Heart left ventricle (tissue), 16 donors: ENCODE data around the gene ZNF516. TPM values are rescaled to one million over a fixed set of nuclear protein-coding genes. Genes with fewer than 3 reads are reported as not detected.
A peak's percentile ranks its signal among the peaks of the same experiment; 100 is the strongest.
"Not testable (repeated sequence)": the region's sequence is repeated elsewhere in the genome, so short reads cannot be mapped to it uniquely, and the experiment has no call there.

Experiments
- ATAC-seq, 4 donors: fragments of 200-7000 bp; cut with Tn5 transposase; one replicate each; pipeline ENCODE4 v1.9.1; 2020 to 2022; ENCODE audit warnings: moderate library complexity in 4 of 4, mild to moderate bottlenecking in 3 of 4, moderate number of reproducible peaks in 1 of 4
- DNase-seq, 5 donors: peaks; one replicate each; pipeline ENCODE4 v3.0.0-alpha.2; 2020
- H3K27ac ChIP-seq, 12 donors: fragments of 200-600 bp; sonication (generic) in 4 of 12; one replicate each; pipeline versions ENCODE4 v1.5.0 to v1.8.0; 2016 to 2022; ENCODE audit warnings: mild to moderate bottlenecking in 2 of 12
- H3K27me3 ChIP-seq, 9 donors: fragments of 200-600 bp; sonication (generic) in 2 of 9; one replicate each; pipeline versions ENCODE4 v1.5.1 to v1.8.0; 2016 to 2022; ENCODE audit warnings: mild to moderate bottlenecking in 3 of 9
- H3K36me3 ChIP-seq, 9 donors: fragments of 200-600 bp; sonication (generic) in 2 of 9; one replicate each; pipeline versions ENCODE4 v1.5.0 to v1.8.0; 2018 to 2022; ENCODE audit warnings: mild to moderate bottlenecking in 2 of 9
- H3K4me1 ChIP-seq, 12 donors: fragments of 200-600 bp; sonication (generic) in 4 of 12; one replicate each; pipeline versions ENCODE4 v1.5.0 to v1.8.0; 2016 to 2022; ENCODE audit warnings: mild to moderate bottlenecking in 3 of 12
- H3K4me3 ChIP-seq, 12 donors: fragments of 200-600 bp; sonication (generic) in 4 of 12; one replicate each; pipeline versions ENCODE4 v1.5.0 to v1.8.0; 2017 to 2022; ENCODE audit warnings: mild to moderate bottlenecking in 9 of 12, moderate library complexity in 4 of 12
- H3K9me3 ChIP-seq, 12 donors: fragments of 200-600 bp; sonication (generic) in 4 of 12; one replicate each; pipeline versions ENCODE4 v1.5.0 to v1.8.0; 2016 to 2022; ENCODE audit warnings: mild to moderate bottlenecking in 1 of 12
- CTCF ChIP-seq, 12 donors: fragments of 200-600 bp; sonication (generic) in 4 of 12; IDR thresholded peaks; one replicate each; pipeline versions ENCODE4 v1.5.0 to v1.8.0; 2018 to 2022; ENCODE audit warnings: antibody characterized with exemption in 12 of 12, mild to moderate bottlenecking in 5 of 12
- POLR2A ChIP-seq, 2 donors: fragments of 450-650 bp; IDR thresholded peaks; one replicate each; pipeline ENCODE4 v1.6.1; 2017; ENCODE audit warnings: antibody characterized with exemption in 2 of 2, mild to moderate bottlenecking in 2 of 2, moderate library complexity in 2 of 2
- WGBS, 4 donors: extraction: QIAGEN DNeasy Blood & Tissue Kit in 2 of 4; methylation state at CpG; one replicate each; pipeline versions ENCODE4 v1.1.5 to v1.1.7; 2013 to 2018; 5-methylcytosine and 5-hydroxymethylcytosine counted together
- intact Hi-C, 10 donors: fragments of 100-400 bp; cut with DNase I; formaldehyde crosslinking; loops; one replicate each; pipeline versions ENCODE4 v1.11.1 to v1.14.2; 2022
- long read RNA-seq, 3 donors: library from polyadenylated mRNA; unstranded; transcript quantifications; one replicate each; pipeline ENCODE4 v2.0.0, GENCODE V29; 2020 to 2021
- polyA plus RNA-seq, 2 donors: library from polyadenylated mRNA; stranded (reverse); fragments of 200-250 nt; gene quantifications; one replicate each; pipeline ENCODE4 v1.2.3, GENCODE V29; 2013
- total RNA-seq, 9 donors: library from RNA; depleted of rRNA in 2 of 9; stranded (reverse); fragments of >200 nt in 2 of 9; fragmentation: NEBNext Ultra II Directional in 3 of 9; extraction: Animal tissue kit (Norgen Biotek cat#: 25700) in 3 of 9; gene quantifications; one replicate each; pipeline versions ENCODE4 v1.1.0 to v1.2.4, GENCODE V29; 2016 to 2023
- donor health status: ischemic (EF 13 %, LVEDD 7.1; RV severe dilation, severe dysfunction).
- donor health status: healthy with polysubstance abuse.
- donor health status: DM: no; HTN: yes; CAD: no.
- donor health status: DM: no; HTN: no; CAD: no.
- donor health status: ischemic (EF 25% LVEDD 6.9; RV normal size, moderate dysfunction).
- donor health status: ischemic (EF 25% LVEDD 5.7; RV mildly dilated, moderate dysfunction).
- donor health status: healthy.
- donor health status: DM: yes; HTN: yes; CAD: no.
- donor health status: ischemic (EF 35%, LVEDD 5.7; RV mildly dilated, moderate dysfunction).
- donor health status: nonischemic (EF 11% LVEDD 7.7; RV severe dilation, severe dysfunction).
- donor health status: DM: yes; HTN: yes; CAD: no.
- donor health status: PGD.
- donor health status: ischemic (EF 29% LVEDD 5.4; RV normal size, mild dysfunction).
- donor health status: nonischemic (EF 23%, LVEDD 6.1; RV moderate dilation, normal function).

Gene ZNF516
- 10 to 100 TPM; 10.1 to 24.8 (median 14.6) TPM for total RNA-seq
- polyA plus RNA-seq: 1 to 10 TPM; 4.8 to 4.9 TPM
- long read RNA-seq, donor 1, partial matches to known transcripts: 3 of 8 reads
- long read RNA-seq, donor 1, other reads (novel, unspliced or antisense): 5 of 8 reads
- long read RNA-seq, donor 2, partial matches to known transcripts: 0 of 3 reads
- long read RNA-seq, donor 2, other reads (novel, unspliced or antisense): 3 of 3 reads
- long read RNA-seq, donor 3, partial matches to known transcripts: 3 of 5 reads
- long read RNA-seq, donor 3, other reads (novel, unspliced or antisense): 1 of 5 reads

GRCh38 chr18:76495006-76495370 lies at the start of gene ZNF516:
Gene ZNF516, minus strand, starts transcription at chr18:76495242. Its CDS starts 52,188 bp downstream, at chr18:76443054.
- DNase-seq (peak in 2 of 5 donors; percentile 55 to 74), ATAC-seq (peak in 2 of 4 donors; percentile 3 to 12)
- H3K4me1 ChIP-seq: peaks cover 0 to 47% (median 12%) of the 10 kb centered on the region in 12 donors
- intact Hi-C loops: loop anchor here in 5 of 10 donors (2.0 to 10.0 kb wide), 6 partner anchors 44 to 1998 kb away; partner anchors contain the start of gene CNDP2 (in 1 of the 5)
- H3K27me3 ChIP-seq: no peaks in the 10 kb centered on the region
- no peaks in the 10 kb centered on the region for H3K9me3 ChIP-seq
- H3K27ac ChIP-seq: peak within 1 kb of the TSS in 11 of 12 donors; percentile 44 to 92 (median 87)
- TF ChIP-seq POLR2A (IDR thresholded peaks at IDR 0.05): no peak
- no peak for TF ChIP-seq CTCF (IDR thresholded peaks at IDR 0.05)
- peak within 1 kb of the TSS; percentile 62 to 86 (median 78) for H3K4me3 ChIP-seq
- 0 to 1% (median 0%) methylated on average over 7 to 64 of the region's 64 CpGs for WGBS, 4 donors
- H3K36me3 ChIP-seq: no peaks in the 10 kb centered on the region

GRCh38 chr18:76538846-76539245 lies 43.8 kb upstream of the ZNF516 start:
- no peak for ATAC-seq
- no peaks in the 10 kb centered on the region for H3K36me3 ChIP-seq
- WGBS, 4 donors: 80 to 89% (median 87%) methylated on average over 11 of the region's 11 CpGs
- no peak overlapping the region for H3K4me3 ChIP-seq
- intact Hi-C loops: no loop called here
- no peak for DNase-seq
- TF ChIP-seq POLR2A (IDR thresholded peaks at IDR 0.05): no peak
- no peak for TF ChIP-seq CTCF (IDR thresholded peaks at IDR 0.05)
- no peaks in the 10 kb centered on the region for H3K4me1 ChIP-seq
- peaks cover 0 to 14% (median 0%) of the 10 kb centered on the region in 9 donors for H3K27me3 ChIP-seq
- no peaks in the 10 kb centered on the region for H3K9me3 ChIP-seq
- no peak overlapping the region for H3K27ac ChIP-seq

- H3K36me3 ChIP-seq: no peaks in the 10 kb centered on the region
- no peaks in the 10 kb centered on the region for H3K4me1 ChIP-seq
- no peaks in the 10 kb centered on the region for H3K9me3 ChIP-seq
- H3K4me3 ChIP-seq: no peak overlapping the region
- WGBS, 4 donors: 86 to 90% (median 88%) methylated on average over 8 of the region's 8 CpGs
- intact Hi-C loops: no loop called here
- DNase-seq (no peak), ATAC-seq (no peak)
- no peak overlapping the region for H3K27ac ChIP-seq
- H3K27me3 ChIP-seq: peaks cover 0 to 10% (median 0%) of the 10 kb centered on the region in 9 donors
- TF ChIP-seq POLR2A (IDR thresholded peaks at IDR 0.05): no peak
- no peak for TF ChIP-seq CTCF (IDR thresholded peaks at IDR 0.05)
These were observed 42.6 kb upstream of the ZNF516 start for GRCh38 chr18:76537621-76538020.

GRCh38 chr18:76536593-76536992 lies 41.6 kb upstream of the ZNF516 start:
- H3K27me3 ChIP-seq, H3K36me3 ChIP-seq, DNase-seq, H3K4me3 ChIP-seq, H3K4me1 ChIP-seq, ATAC-seq, H3K9me3 ChIP-seq, H3K27ac ChIP-seq, intact Hi-C loops: not testable (repeated sequence)
- 87 to 94% (median 93%) methylated on average over 5 of the region's 5 CpGs for WGBS, 4 donors
